ENCODE results near the gene ZKSCAN4.

The ZKSCAN4 gene

GRCh38 chr6:28200020-28200419 lies 52.0 kb downstream of the ZKSCAN4 start:
- TF ChIP-seq MYC (IDR thresholded peaks at IDR 0.05; ENCODE audit: low read depth, low read length) (no peak), CTCF (IDR thresholded peaks at IDR 0.05; ENCODE audit: low read depth, low read length) (no peak), MAX (IDR thresholded peaks at IDR 0.05; ENCODE audit: low read depth, low read length) (no peak), POLR2A (IDR thresholded peaks at IDR 0.05; ENCODE audit: extremely low read depth, insufficient read length) (no peak)
- no peak overlapping the region for H3K4me3 ChIP-seq (ENCODE audit: low read depth, low read length)
- no peak for DNase-seq (ENCODE audit: low read depth)

All from NB4 (cell line).